Fibroblast of mammary gland (primary cell): Measurements from ENCODE around the gene LRFN2.

Source experiments
- DNase-seq: peaks from one replicate; pipeline ENCODE4 v3.0.0-alpha.2; 2010; ENCODE audit warnings: low read depth
- H3K4me3 ChIP-seq: 2 replicates; pipeline ENCODE4 v1.5.1; 2011; ENCODE audit warnings: low read depth, mild to moderate bottlenecking, low read length, moderate library complexity; ENCODE audit not compliant: control insufficient read depth
- CTCF ChIP-seq: conservative IDR thresholded peaks from 2 replicates; pipeline ENCODE4 v1.5.1; 2011; ENCODE audit warnings: low read depth, low read length, inconsistent platforms; ENCODE audit not compliant: control insufficient read depth, insufficient read depth

LRFN2 gene

GRCh38 chr6:40482532-40482931, 104.6 kb downstream of the LRFN2 start:
- no peak overlapping the region for H3K4me3 ChIP-seq
- DNase-seq: no peak
- TF ChIP-seq CTCF: no peak

- no peak for TF ChIP-seq CTCF
- no peak overlapping the region for H3K4me3 ChIP-seq
- DNase-seq: no peak
Observed at GRCh38 chr6:40480678-40481077, 106.5 kb downstream of the LRFN2 start.

GRCh38 chr6:40479706-40480105, 107.5 kb downstream of the LRFN2 start:
- H3K4me3 ChIP-seq: no peak overlapping the region
- DNase-seq: no peak
- TF ChIP-seq CTCF: no peak

GRCh38 chr6:40477246-40478126, 109.7 kb downstream of the LRFN2 start:
- TF ChIP-seq CTCF: no peak
- DNase-seq: no peak
- H3K4me3 ChIP-seq: no peak overlapping the region

- no peak for DNase-seq
- no peak for TF ChIP-seq CTCF
- no peak overlapping the region for H3K4me3 ChIP-seq
Observed at GRCh38 chr6:40476673-40477072, 110.5 kb downstream of the LRFN2 start.

GRCh38 chr6:40474937-40475336, 112.2 kb downstream of the LRFN2 start:
- TF ChIP-seq CTCF: no peak
- H3K4me3 ChIP-seq: no peak overlapping the region
- DNase-seq: no peak
